ENCODE results near the gene HJV. TPM values are rescaled to one million over a fixed set of nuclear protein-coding genes. Genes with fewer than 3 reads are reported as not detected.
"Not testable (repeated sequence)": the region's sequence is repeated elsewhere in the genome, so short reads cannot be mapped to it uniquely, and the experiment has no call there.

Gene HJV
- total and polyA plus RNA-seq, 9 donors, result not detected

DNA sequence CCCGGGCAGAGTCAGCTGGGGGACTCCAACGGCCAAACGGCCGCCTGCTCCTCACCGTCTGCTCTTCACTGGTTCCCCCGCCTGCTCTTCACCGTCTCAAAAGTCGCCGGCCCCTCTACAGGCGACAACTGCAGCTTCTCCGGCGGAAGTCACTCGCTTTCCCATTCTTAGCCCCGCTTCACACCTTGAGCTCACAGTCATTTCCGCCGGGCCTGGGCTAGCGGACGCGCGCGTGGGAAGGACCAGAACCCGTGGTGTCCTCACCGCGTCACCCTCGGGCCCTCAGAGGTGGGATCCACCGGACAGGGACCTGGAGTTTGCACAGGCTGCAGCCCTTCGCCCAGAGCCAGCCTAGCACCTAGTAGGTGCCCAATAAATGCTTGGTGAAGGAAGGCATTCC is 27.9 kb upstream of the HJV start:
- Histone ChIP-seq H3K27ac (no peak overlapping the region), H3K9me3 (no peaks in the 10 kb centered on the region), H3K36me3 (no peaks in the 10 kb centered on the region), H3K27me3 (no peaks in the 10 kb centered on the region), H3K4me3 (no peak overlapping the region), H3K4me1 (ENCODE audit: insufficient read depth) (no peaks in the 10 kb centered on the region)
- 81 to 85% (median 83%) methylated on average over 27 of the region's 27 CpGs for WGBS, 3 donors
- intact Hi-C loops (cut with DNase I), result no loop called here
- TF ChIP-seq EP300 (IDR thresholded peaks at IDR 0.05) (no peak), POLR2A (IDR thresholded peaks at IDR 0.05) (no peak)
- TF ChIP-seq, protein P1, sequence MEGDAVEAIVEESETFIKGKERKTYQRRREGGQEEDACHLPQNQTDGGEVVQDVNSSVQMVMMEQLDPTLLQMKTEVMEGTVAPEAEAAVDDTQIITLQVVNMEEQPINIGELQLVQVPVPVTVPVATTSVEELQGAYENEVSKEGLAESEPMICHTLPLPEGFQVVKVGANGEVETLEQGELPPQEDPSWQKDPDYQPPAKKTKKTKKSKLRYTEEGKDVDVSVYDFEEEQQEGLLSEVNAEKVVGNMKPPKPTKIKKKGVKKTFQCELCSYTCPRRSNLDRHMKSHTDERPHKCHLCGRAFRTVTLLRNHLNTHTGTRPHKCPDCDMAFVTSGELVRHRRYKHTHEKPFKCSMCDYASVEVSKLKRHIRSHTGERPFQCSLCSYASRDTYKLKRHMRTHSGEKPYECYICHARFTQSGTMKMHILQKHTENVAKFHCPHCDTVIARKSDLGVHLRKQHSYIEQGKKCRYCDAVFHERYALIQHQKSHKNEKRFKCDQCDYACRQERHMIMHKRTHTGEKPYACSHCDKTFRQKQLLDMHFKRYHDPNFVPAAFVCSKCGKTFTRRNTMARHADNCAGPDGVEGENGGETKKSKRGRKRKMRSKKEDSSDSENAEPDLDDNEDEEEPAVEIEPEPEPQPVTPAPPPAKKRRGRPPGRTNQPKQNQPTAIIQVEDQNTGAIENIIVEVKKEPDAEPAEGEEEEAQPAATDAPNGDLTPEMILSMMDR (IDR thresholded peaks at IDR 0.05), result no peak
- DNase-seq, result no peak

DNA sequence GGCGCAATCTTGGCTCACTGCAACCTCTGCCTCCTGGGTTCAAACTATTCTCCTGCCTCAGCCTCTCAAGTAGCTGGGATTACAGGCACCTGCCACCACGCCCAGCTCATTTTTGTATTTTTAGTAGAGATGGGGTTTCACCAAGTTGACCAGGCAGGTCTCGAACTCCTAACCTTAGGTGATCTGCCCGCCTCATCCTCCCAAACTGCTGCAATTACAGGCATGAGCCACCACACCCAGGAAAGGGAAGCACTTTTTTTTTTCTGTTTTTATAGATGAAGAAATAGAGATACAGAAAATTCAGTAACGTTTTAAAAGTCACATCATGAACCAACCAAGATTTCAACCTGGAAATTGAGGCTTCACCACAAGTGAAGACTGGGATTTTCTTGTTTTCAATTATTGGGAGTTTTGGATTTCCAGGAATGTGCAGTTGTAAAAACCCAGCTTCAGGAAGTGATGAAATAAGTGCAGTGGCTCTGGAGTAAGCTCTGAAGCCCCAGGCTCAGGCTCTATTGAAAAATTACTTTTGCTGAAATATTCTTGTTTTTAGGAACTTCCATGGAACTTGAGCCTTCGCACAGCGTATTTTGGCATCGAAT is 27.1 kb upstream of the HJV start:
- H3K4me1 ChIP-seq (ENCODE audit: insufficient read depth); H3K27ac ChIP-seq; H3K9me3 ChIP-seq; intact Hi-C loops (cut with DNase I); H3K36me3 ChIP-seq; DNase-seq; H3K27me3 ChIP-seq; H3K4me3 ChIP-seq: not testable (repeated sequence)
- 78 to 82% (median 79%) methylated on average over 8 of the region's 8 CpGs for WGBS, 3 donors

GRCh38 chr1:146046664-146047063 is 25.1 kb upstream of the HJV start:
- WGBS, 3 donors, result 100% methylated on average over 1 of the region's 1 CpG

DNA sequence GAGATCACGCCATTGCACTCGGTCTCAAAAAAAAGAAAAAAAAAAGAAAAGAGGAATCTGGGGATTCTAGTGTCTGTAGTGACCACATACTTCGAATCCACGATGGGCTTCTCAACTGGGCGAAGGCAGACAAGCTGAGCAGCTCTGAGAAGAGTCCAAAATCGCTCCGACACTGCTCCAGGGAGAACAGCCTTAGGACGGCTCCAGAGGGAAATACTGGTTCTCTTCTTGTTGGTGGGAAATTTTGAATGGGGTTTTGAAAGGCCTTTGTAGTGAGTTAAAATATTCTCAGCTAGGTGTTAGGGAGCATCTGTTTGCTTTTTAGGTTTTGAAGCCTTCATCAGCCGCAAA is 18.3 kb upstream of the HJV start:
- H3K9me3 ChIP-seq, result no peaks in the 10 kb centered on the region
- no peaks in the 10 kb centered on the region for H3K4me1 ChIP-seq (ENCODE audit: insufficient read depth)
- DNase-seq, result peak in 2 of 5 donors; percentile 31 to 51
- peak overlapping the region; percentile 60 for H3K4me3 ChIP-seq
- intact Hi-C loops (cut with DNase I), result no loop called here
- WGBS, 3 donors, result 15 to 26% (median 22%) methylated on average over 9 of the region's 9 CpGs
- peak overlapping the region; percentile 93 to 98 for H3K27ac ChIP-seq
- TF ChIP-seq POLR2A (IDR thresholded peaks at IDR 0.05) (no peak), EP300 (IDR thresholded peaks at IDR 0.05) (no peak)
- TF ChIP-seq, protein P1 (IDR thresholded peaks at IDR 0.05), result no peak
- H3K27me3 ChIP-seq, result no peaks in the 10 kb centered on the region
- no peaks in the 10 kb centered on the region for H3K36me3 ChIP-seq

More at GRCh38 chr1:146046664-146047063, 25.1 kb upstream of the HJV start:
- Histone ChIP-seq H3K27me3 (no peaks in the 10 kb centered on the region), H3K9me3 (no peaks in the 10 kb centered on the region), H3K4me3 (no peak overlapping the region), H3K36me3 (no peaks in the 10 kb centered on the region), H3K4me1 (ENCODE audit: insufficient read depth) (no peaks in the 10 kb centered on the region), H3K27ac (no peak overlapping the region)
- TF ChIP-seq POLR2A (IDR thresholded peaks at IDR 0.05) (no peak), EP300 (IDR thresholded peaks at IDR 0.05) (no peak)
- TF ChIP-seq, protein P1 (IDR thresholded peaks at IDR 0.05), result no peak
- DNase-seq, result no peak
- intact Hi-C loops (cut with DNase I), result no loop called here

DNA sequence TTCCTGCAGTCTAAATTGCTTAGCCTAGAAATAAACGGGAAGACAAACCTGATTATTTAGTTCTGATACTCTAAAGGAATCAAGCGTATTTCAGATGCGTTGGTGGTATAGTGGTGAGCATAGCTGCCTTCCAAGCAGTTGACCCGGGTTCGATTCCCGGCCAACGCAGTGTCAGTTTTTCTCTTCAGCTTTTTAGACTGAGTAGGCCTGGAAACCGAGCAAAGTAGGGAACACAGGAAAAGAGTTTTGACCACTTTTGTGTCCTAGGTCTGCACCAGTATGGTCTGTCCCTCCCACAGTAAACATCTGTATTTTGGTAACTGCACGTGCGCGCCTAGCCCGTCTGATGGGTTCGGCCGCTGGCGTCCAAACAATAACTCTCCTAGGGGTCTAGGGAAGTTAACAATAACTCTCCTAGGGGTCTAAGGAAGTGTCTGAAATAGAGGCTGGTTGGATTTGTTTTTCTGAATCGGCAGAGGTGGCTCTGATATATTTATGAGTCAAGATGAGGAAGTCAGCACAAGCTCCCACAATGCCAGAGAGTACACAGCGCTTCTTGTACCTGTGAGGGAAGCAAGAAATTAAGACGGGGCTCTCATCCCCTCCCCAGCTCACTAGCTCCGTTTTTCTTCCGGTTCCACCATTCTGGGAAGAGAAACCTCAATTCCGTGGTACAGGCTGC is 15.6 kb upstream of the HJV start:
- intact Hi-C loops (cut with DNase I), result no loop called here
- peak overlapping the region; percentile 93 to 98 for H3K27ac ChIP-seq
- WGBS, 3 donors, result 0% methylated on average over 21 of the region's 21 CpGs
- DNase-seq, result peak; percentile 76 to 91 (median 86)
- H3K27me3 ChIP-seq, result no peaks in the 10 kb centered on the region
- H3K9me3 ChIP-seq, result no peaks in the 10 kb centered on the region
- no peaks in the 10 kb centered on the region for H3K36me3 ChIP-seq
- H3K4me1 ChIP-seq (ENCODE audit: insufficient read depth), result no peaks in the 10 kb centered on the region
- no peak for TF ChIP-seq POLR2A (IDR thresholded peaks at IDR 0.05)
- no peak for TF ChIP-seq EP300 (IDR thresholded peaks at IDR 0.05)
- TF ChIP-seq, protein P1 (IDR thresholded peaks at IDR 0.05), result no peak
- H3K4me3 ChIP-seq, result peak overlapping the region; percentile 60

Measured in ovary (tissue), 9 donors.